DMS153 treated with DMSO at 0.1 percent for 48 hours (cell line): ENCODE results near the gene LMAN1L.

Source experiments
- DNase-seq: peaks from one replicate; lab custom pipeline; 2025; ENCODE audit not compliant: unreplicated experiment; lab: John Stamatoyannopoulos, UW

The LMAN1L gene

GRCh38 chr15:74815121-74815934 lies 2.7 kb downstream of the LMAN1L start:
- no peak for DNase-seq

- DNase-seq: no peak
Observed at GRCh38 chr15:74815961-74816360, 3.3 kb downstream of the LMAN1L start.

GRCh38 chr15:74816624-74817369 lies 4.2 kb downstream of the LMAN1L start:
- no peak for DNase-seq

GRCh38 chr15:74817370-74817737 lies 4.7 kb downstream of the LMAN1L start:
- DNase-seq: no peak

GRCh38 chr15:74820056-74820455 lies 7.4 kb downstream of the LMAN1L start:
- DNase-seq: no peak

GRCh38 chr15:74821091-74821789 lies 8.6 kb downstream of the LMAN1L start:
- DNase-seq: no peak

- no peak for DNase-seq
Observed at GRCh38 chr15:74821790-74822158, 9.1 kb downstream of the LMAN1L start.

GRCh38 chr15:74822233-74822632 lies 9.6 kb downstream of the LMAN1L start:
- no peak for DNase-seq

GRCh38 chr15:74823324-74823723 lies 10.7 kb downstream of the LMAN1L start:
- no peak for DNase-seq

- DNase-seq: no peak
Observed at GRCh38 chr15:74824976-74825375, 12.3 kb downstream of the LMAN1L start.

- no peak for DNase-seq
Observed at GRCh38 chr15:74825866-74826265, 13.2 kb downstream of the LMAN1L start.

- no peak for DNase-seq
Observed at GRCh38 chr15:74826364-74826819, 13.8 kb downstream of the LMAN1L start, which contains the start of gene CPLX3. CPLX3 (plus strand) TSS chr15:74826627; CDS start chr15:74826704, 77 bp downstream.

GRCh38 chr15:74826921-74827320 lies 14.3 kb downstream of the LMAN1L start:
- no peak for DNase-seq

- DNase-seq: no peak
Observed at GRCh38 chr15:74827614-74828013, 15.0 kb downstream of the LMAN1L start.

GRCh38 chr15:74828835-74829234 lies 16.2 kb downstream of the LMAN1L start:
- no peak for DNase-seq

GRCh38 chr15:74829486-74829885 lies 16.9 kb downstream of the LMAN1L start:
- no peak for DNase-seq

- DNase-seq: no peak
Observed at GRCh38 chr15:74829991-74830390, 17.4 kb downstream of the LMAN1L start.

GRCh38 chr15:74830868-74831267 lies 18.2 kb downstream of the LMAN1L start:
- no peak for DNase-seq

GRCh38 chr15:74831813-74832495 lies 19.3 kb downstream of the LMAN1L start:
- no peak for DNase-seq

- no peak for DNase-seq
Observed at GRCh38 chr15:74832826-74833225, 20.2 kb downstream of the LMAN1L start.
